Subcutaneous adipose tissue (tissue), 4 donors: ENCODE measurements around the gene REV3L. TPM values are rescaled to one million over a fixed set of nuclear protein-coding genes. Genes with fewer than 3 reads are reported as not detected.

Experiments used
- CTCF ChIP-seq: fragments of 450-650 bp; IDR thresholded peaks from one replicate; pipeline ENCODE4 v1.5.1; 2016; ENCODE audit warnings: low read depth, mild to moderate bottlenecking, control low read depth, antibody characterized with exemption, moderate library complexity
- total RNA-seq, 4 donors: library from RNA; depleted of rRNA; stranded (reverse); fragments of >200 nt; gene quantifications; one replicate each; pipeline ENCODE4 v1.1.0, GENCODE V29; 2016

Gene REV3L
- total RNA-seq, 4 donors from 2014 or later, result 94.7 to 140 (median 106) TPM

GRCh38 chr6:111486921-111487320, 3.9 kb upstream of the REV3L start:
- TF ChIP-seq CTCF, result no peak

GRCh38 chr6:111486475-111486874, 3.5 kb upstream of the REV3L start:
- TF ChIP-seq CTCF, result no peak

- no peak for TF ChIP-seq CTCF
Observed at GRCh38 chr6:111485342-111485741, 2.3 kb upstream of the REV3L start.

- no peak for TF ChIP-seq CTCF
Observed at GRCh38 chr6:111484633-111484930, 1.6 kb upstream of the REV3L start.

- no peak for TF ChIP-seq CTCF
Observed at GRCh38 chr6:111483736-111484632, 966 bp upstream of the REV3L start.

GRCh38 chr6:111482188-111482958, 645 bp downstream of the REV3L start:
- TF ChIP-seq CTCF, result no peak

GRCh38 chr6:111481836-111482187, 1.2 kb downstream of the REV3L start:
- TF ChIP-seq CTCF, result no peak
